Stimulated activated CD8-positive, alpha-beta memory T cell treated with anti-CD3 and anti-CD28 coated beads, Interleukin-2, amount 100 ng/mL, for 1 hour (primary cell): ENCODE data around the gene FSTL4.

Experiments
- DNase-seq, 2 donors: peaks; one replicate each; pipeline ENCODE4 v3.0.0-alpha.2; 2020; ENCODE audit warnings: low read depth in 2 of 2

FSTL4 gene

GRCh38 chr5:133294380-133294779 is 318.0 kb downstream of the FSTL4 start:
- no peak for DNase-seq

DNA sequence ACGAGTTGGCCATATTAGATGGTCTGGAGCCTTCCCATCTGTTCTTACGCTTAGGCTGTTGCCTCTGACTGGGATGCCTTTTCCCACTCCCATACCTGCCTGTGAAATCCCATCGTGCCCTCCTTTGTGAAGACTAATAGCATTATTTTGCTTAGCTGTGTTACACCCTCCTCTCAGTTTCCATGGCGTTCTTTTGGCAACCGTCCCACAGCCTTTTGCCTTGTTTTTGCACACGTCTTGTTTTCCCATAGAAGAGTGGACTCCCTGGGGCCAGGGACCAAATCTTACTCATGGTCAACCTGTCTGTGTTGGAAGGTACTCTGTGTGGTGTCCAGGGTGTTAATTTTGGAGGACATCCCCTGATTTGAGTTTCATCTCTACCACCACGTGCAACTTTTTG is 318.4 kb downstream of the FSTL4 start:
- DNase-seq, result no peak

- no peak for DNase-seq
Measured at GRCh38 chr5:133292300-133292699, 320.0 kb downstream of the FSTL4 start.

DNA sequence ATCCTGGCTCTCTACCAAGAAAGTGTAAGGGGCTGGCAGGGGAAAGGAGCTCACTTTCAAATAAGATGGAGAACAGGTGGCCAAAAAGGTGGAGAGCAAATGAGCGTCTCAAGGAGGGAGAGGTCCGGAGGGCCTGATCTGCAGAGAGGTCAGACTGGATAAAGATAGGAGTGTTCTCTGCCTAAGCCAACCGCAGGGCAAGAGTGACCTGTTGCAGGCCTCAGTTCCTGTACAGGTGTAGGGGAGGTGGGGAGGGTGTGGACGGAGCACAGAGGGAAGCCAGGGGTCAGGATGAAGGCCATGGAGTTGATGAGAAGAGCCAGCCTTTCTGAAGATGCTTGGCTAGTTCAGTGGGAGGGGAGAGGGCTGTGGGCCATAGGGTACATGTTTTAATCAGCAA is 320.8 kb downstream of the FSTL4 start:
- no peak for DNase-seq

DNA sequence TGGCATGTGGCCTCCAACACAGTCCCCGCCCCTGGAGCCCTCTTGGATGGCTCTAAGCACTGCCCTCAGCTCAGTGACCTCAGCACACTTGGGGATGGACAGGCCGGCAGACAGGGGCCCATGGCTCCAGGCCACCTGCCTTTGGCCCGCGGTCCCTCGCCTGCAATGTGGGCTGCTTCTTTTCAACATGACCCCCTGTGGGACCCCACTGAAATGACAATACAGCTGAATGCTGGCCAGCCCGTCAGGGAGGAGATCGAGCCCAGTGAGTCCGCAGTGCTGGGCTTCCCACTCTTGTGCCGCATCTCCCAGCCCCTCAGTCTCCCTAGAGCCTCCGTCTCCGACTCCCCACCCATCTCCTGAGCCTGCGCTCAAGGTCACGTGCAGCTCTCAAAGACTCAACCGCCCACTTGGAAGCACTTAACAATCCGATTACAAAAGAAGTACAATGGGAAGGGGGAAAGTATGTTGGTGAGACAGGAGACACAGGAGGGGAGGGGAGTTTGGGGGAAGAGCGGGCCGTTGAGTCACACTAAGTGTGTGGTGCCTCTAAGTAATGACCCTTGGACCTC is 321.6 kb downstream of the FSTL4 start:
- no peak for DNase-seq

DNA sequence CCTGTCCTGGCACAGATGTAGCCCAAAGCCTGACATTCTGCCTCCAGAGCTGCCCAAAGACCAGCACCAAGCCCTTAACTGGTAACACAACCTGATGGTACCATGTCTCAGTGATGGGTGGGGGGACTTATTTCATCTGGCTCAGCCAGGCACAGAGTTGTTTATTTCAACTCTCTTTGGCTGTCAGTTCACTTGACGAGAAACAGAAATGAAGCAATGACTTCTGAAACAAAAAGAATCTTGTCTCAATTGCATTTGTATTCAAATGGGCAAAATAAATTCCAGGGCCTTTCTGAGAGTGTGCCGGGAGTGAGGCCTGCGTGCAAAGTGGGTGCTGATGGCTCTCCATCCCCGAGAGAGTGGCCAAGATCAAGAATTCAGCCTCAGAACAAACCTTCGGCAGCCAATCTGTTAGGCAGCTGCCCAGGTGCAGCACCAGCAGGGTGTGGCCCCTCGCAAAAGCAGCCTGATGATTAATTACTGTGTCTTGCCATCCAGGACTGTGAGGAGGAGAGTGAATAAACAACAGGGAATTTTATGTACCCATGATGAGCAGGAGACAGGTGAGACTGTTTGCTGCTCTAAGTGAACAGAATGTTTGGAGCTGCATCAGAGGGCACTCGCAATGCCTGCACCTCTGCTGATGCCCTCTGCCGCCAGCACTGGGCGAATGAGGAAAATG is 322.5 kb downstream of the FSTL4 start:
- no peak for DNase-seq

DNA sequence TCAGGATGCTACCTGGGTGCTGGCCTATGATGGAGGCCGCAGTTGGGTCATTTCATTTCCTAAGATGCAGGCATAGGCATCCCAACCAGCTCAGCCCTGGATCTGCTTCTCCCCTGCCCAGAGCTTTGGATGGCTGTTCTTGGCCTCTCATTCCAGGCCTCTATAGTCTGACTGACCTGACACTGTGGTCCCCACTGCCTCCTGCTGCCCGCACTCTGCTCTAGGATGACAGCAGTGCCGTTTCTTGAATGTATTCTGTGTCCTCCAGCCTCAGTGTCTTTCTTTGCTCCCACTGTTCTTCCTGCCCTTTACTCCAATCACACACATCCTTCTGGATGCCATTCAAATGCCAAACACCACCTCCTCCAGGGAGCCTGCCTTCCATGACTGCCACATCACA is 324.8 kb downstream of the FSTL4 start:
- peak in 1 of 2 donors; percentile 35 for DNase-seq

GRCh38 chr5:133286483-133286882 is 325.9 kb downstream of the FSTL4 start:
- DNase-seq, result no peak

GRCh38 chr5:133285583-133286021 is 326.7 kb downstream of the FSTL4 start:
- DNase-seq, result no peak

DNA sequence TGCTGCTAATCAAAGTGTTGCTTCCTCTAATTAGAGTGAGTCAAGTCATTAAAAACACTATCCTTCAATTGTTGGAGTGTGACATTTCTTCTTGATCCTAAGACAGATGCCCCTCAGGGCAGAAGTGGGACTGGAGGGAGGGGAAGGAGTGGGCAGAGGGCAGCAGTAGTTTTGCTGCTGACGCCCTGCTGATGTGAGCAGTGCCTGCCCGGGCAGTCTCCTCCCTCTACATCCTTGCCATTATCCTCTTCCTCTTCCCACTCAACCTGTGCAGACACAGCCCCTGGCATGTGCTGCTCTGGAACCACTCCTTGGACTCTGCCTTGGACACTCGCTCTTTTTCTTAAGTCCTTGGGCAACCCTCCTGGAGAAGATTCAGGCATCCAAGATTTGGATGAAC is 328.0 kb downstream of the FSTL4 start:
- no peak for DNase-seq

DNA sequence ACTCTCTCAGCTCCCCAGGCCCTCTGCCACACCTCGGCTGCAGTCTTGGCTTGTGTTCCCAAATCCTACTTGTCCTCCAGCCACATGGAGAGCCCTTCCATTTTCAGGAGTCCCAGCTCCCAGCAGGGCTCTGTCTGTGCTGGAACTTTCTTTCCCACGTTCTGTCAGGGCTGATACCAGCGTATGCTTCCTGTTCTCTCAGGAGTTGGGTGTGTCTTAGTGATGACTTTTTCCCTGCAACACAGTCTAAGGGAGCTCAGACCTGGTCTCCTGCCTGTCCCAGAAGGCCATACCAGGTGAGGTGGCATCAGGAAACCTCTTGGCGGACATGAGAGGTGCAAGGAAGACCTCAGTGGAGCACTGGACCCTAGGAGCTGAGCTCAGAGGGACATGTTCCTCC is 334.0 kb downstream of the FSTL4 start:
- no peak for DNase-seq

- no peak for DNase-seq
Measured at GRCh38 chr5:133277744-133278143, 334.6 kb downstream of the FSTL4 start.

- no peak for DNase-seq
Measured at GRCh38 chr5:133276171-133276570, 336.2 kb downstream of the FSTL4 start.

GRCh38 chr5:133275631-133276030 is 336.7 kb downstream of the FSTL4 start:
- DNase-seq, result no peak

- no peak for DNase-seq
Measured at GRCh38 chr5:133274597-133274935, 337.8 kb downstream of the FSTL4 start.

DNA sequence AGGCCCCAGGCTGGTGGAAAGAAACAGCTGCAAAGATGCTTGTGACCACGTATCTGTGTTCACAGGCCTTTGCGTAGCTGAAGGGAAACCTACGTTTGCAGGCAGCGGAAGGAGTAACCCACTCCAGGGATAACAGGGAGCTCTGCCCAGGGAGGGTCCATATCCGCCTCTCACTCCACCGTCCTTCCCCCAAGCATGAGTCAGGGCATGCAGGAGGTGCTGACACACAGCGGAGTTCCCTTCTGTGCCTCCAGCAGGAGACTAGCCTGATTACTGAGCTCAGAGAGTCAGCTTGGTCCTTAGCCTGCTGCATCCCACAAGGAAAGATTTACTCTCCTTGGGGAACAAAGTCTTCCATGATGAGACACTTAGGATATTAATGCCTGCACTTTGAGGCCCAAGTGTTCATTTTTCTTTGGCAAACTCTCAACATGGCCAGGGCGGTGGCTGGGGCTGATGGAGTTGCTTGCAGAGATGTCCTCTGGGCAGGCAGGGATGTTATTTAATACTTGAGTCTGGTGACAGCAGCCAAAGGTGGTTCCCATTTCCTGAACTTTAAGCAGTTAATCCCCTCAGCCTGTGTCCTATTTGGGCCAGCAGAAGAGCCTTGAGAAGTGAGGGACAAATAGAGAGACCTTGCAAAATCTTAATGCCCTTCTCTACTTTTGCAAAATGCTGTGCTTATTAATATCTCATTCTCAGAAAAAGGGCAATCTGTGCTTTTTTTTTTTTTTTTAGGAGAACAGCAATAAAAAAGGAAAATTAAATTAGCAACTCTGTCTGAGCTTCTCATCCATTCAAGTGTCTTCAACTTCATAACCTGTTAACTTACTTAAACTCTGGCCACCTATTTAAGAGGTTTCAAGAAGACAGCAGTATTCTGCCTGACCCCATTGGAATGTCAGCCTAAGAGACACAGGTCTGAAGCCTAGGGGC is 338.4 kb downstream of the FSTL4 start:
- DNase-seq, result no peak

DNA sequence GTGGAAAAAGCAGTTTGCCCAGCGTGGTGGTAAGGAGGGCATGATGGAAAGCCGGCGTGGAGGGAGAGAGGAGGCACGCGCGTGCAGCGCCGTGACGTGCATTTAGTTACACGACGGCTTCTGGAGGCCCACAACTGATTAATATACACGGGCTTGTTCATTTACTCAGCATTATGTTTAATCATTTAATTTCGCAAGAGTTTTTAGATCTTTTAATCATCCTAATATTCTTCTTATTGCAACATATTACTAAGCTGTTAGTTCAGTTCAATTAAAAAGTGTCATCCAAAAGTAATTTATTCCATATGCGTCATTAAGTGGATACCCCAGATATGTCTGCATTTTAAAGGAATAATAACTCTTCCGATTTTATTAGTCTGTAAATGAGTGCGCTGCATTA is 340.0 kb downstream of the FSTL4 start:
- DNase-seq, result no peak

DNA sequence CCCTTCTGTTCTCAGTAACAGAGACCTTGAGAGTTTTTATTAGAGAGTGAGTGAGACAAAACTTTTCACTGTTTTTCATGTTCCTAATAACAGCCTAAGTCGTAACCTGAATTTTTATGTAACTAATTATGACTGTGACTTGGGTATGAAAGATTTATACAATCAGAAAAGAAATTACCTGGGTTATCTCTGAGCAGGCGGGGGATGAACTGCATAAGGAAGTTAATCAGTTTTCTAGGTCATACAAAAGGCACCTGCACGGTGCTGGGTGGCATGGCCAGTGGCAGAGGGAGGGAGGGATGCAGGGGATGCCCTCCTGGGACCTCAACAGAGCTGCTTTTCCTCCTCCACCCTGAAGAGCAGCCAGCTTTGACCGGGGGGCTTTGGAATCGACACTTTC is 340.7 kb downstream of the FSTL4 start:
- DNase-seq, result no peak

DNA sequence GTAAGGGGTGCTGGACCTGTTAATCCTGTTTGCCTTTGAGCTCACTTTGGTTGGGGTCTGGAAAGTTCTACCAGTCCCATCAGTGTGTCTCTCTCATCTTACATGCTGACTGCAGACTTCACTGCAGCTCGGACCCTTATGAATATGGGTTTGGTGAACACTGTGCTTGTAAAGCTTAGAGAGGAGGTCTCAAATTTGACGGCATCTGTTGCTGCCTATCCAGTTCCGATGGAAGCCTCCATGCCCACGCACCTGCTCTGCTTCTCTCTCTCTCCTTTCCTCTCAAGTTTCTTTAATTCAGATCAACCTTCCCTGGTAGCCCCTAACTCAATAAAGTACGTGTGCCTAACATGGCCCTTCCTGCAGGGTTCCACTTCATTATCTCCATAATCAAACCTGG is 342.6 kb downstream of the FSTL4 start:
- DNase-seq, result no peak

- DNase-seq, result no peak
Measured at GRCh38 chr5:133267601-133268000, 344.7 kb downstream of the FSTL4 start.

DNA sequence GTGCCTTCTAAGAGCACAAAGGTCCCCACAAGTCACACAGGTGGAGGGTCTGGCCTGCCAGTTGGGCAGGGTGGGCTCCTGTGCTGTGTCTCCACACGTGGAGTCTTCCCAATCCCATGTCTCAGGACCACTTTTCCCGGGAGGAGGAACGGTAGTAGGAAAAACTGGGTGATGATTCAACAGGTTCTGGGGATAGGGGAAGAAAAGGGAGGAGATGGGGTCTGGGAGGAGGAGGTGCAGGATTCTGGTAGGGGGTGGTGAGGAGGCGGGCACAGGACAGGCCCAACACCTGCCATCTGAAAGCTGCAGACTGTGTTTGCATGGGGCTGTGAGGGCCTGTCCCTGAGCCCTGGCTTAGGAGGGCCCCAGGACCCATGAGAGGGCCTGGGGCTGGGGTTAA is 345.4 kb downstream of the FSTL4 start:
- no peak for DNase-seq

- DNase-seq, result no peak
Measured at GRCh38 chr5:133266527-133266878, 345.8 kb downstream of the FSTL4 start.
